GM12801 (cell line): ENCODE measurements around the gene TM9SF2.

ENCODE experiments used
- CTCF ChIP-seq: IDR thresholded peaks from one replicate; pipeline ENCODE4 v1.5.1; 2011; ENCODE audit warnings: control low read depth; ENCODE audit not compliant: insufficient read length; ENCODE audit errors: extremely low read depth

The TM9SF2 gene

DNA sequence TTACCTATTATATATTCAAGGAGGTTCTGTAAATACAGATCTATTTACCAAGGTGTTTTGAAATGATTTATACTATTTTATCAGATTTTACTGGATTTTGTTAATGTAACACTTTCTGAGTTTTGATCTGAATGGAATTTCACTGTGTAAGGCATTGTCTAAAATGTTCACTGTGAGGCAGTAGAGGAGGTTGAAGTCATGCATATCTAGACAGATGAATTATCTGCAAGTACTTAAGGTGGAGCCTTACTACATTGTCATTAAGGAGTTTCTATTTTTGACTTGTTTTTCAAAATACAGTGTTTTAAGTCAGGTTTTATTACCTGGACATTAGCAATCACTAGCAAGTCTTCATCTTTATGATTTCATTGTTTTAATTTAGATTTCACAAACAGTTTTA, 62.1 kb downstream of the TM9SF2 start:
- TF ChIP-seq CTCF = no peak

GRCh38 chr13:99564386-99564785, 63.1 kb downstream of the TM9SF2 start:
- TF ChIP-seq CTCF = no peak

DNA sequence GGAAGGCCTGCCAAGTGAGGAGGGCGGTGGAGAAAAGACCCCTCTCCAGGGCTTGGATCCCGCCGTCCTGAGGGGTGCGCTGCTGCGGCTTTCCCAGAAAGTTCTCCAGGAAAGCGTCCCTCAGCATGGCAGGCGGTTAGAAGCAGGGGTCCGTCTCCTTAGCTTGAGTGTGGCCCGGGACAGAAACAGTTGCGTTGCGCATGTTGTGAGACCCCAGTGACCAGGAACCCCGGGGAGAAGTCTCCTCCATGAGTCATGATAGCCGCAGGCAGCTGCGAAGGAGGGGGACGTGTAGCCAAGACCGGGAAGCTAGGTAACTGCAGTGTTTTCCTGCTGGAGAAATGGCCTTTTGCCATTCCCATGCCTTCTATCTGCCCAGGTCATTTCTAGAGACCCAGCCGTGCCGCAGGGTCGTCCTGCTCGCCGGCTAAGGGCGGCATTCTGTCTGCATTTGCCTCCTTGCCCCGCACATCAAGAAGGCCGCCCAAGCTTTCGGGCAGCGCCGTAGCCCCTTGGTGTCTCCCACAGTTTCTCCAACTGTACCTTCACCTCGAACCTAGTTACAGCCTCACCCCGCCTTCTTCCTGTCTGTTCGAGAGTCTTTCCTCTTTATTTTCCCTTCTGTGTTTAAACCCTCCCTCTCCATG, 64.3 kb downstream of the TM9SF2 start:
- no peak for TF ChIP-seq CTCF

GRCh38 chr13:99566125-99567083, 65.1 kb downstream of the TM9SF2 start:
- TF ChIP-seq CTCF = no peak

GRCh38 chr13:99572131-99572530, 70.9 kb downstream of the TM9SF2 start:
- TF ChIP-seq CTCF = no peak

DNA sequence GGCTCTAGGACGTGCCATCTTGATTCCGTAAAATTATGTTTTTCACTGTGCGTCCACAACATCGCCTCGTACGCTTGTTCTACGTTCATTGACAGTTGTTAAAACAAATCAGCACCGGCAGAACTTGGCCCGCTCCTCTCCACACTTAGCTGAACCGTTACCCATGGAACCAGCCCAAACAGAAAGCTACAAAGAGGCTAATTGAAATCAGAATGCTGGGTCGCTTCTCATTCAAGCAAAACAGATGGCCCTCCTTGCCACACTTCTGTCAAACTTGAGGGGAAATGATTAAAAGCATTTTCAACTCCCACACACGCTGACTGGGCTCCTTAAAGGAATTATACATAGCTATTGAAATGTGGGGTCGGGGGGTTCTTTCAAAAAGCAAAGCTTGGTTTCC, 71.6 kb downstream of the TM9SF2 start:
- no peak for TF ChIP-seq CTCF

- TF ChIP-seq CTCF = no peak
Measured at GRCh38 chr13:99575376-99576120, 74.3 kb downstream of the TM9SF2 start.
